Mucosa of descending colon (tissue), 3 donors: ENCODE results near the gene CXXC5. TPM values are rescaled to one million over a fixed set of nuclear protein-coding genes. Genes with fewer than 3 reads are reported as not detected.

Experiments
- ATAC-seq: fragments of 200-7000 bp; cut with Tn5 transposase; one replicate; pipeline ENCODE4 v1.9.1; 2020; ENCODE audit warnings: mild to moderate bottlenecking, moderate library complexity
- DNase-seq, 3 donors: peaks; one replicate each; pipeline ENCODE4 v3.0.0-alpha.2; 2020
- H3K36me3 ChIP-seq: fragments of 200-600 bp; one replicate; pipeline ENCODE4 v1.8.0; 2021; ENCODE audit warnings: low read depth, mild to moderate bottlenecking
- H3K4me1 ChIP-seq: fragments of 200-600 bp; one replicate; pipeline ENCODE4 v1.8.0; 2021; ENCODE audit warnings: low read depth, mild to moderate bottlenecking
- H3K4me3 ChIP-seq: fragments of 200-600 bp; one replicate; pipeline ENCODE4 v1.8.0; 2021; ENCODE audit warnings: mild to moderate bottlenecking
- H3K9me3 ChIP-seq: fragments of 200-600 bp; one replicate; pipeline ENCODE4 v1.8.0; 2021; ENCODE audit warnings: mild to moderate bottlenecking
- intact Hi-C, 2 donors: fragments of 100-400 bp; cut with DNase I in 1 of 2; cut with micrococcal nuclease in 1 of 2; formaldehyde crosslinking; loops; one replicate each; pipeline versions ENCODE4 v1.11.0 to v1.11.1; 2022; cut with DNase I, micrococcal nuclease
- total RNA-seq, 3 donors: library from RNA; stranded (reverse); fragmentation: NEBNext Ultra II Directional in 2 of 3; extraction: Animal tissue kit (Norgen Biotek cat#: 25700) in 2 of 3; gene quantifications; one replicate each; pipeline versions ENCODE4 v1.2.1 to v1.2.4, GENCODE V29; 2021 to 2023
- TF ChIP-seq, protein P1 (sequence below): fragments of 200-600 bp; IDR thresholded peaks from one replicate; pipeline ENCODE4 v1.8.0; 2022; ENCODE audit warnings: antibody characterized with exemption, mild to moderate bottlenecking
- donor health status: DM: no; HTN: no; CAD: no; lungs with moderate emphysema.
- donor health status: DM: no; HTN: no; CAD: no.
- donor health status: DM: no; HTN: yes; CAD: no.

CXXC5 gene
- total RNA-seq, 3 donors from 2014 or later: 28.1 to 31.0 (median 28.3) TPM

GRCh38 chr5:139701056-139701741 is 53.0 kb downstream of the CXXC5 start:
- intact Hi-C loops: no loop called here
- Histone ChIP-seq H3K9me3 (no peaks in the 10 kb centered on the region), H3K36me3 (no peaks in the 10 kb centered on the region), H3K4me1 (peaks cover 20% of the 10 kb centered on the region), H3K4me3 (no peak overlapping the region)
- peak; percentile 33 for ATAC-seq
- peak in 2 of 3 donors; percentile 57 to 58 for DNase-seq
- TF ChIP-seq, protein P1, sequence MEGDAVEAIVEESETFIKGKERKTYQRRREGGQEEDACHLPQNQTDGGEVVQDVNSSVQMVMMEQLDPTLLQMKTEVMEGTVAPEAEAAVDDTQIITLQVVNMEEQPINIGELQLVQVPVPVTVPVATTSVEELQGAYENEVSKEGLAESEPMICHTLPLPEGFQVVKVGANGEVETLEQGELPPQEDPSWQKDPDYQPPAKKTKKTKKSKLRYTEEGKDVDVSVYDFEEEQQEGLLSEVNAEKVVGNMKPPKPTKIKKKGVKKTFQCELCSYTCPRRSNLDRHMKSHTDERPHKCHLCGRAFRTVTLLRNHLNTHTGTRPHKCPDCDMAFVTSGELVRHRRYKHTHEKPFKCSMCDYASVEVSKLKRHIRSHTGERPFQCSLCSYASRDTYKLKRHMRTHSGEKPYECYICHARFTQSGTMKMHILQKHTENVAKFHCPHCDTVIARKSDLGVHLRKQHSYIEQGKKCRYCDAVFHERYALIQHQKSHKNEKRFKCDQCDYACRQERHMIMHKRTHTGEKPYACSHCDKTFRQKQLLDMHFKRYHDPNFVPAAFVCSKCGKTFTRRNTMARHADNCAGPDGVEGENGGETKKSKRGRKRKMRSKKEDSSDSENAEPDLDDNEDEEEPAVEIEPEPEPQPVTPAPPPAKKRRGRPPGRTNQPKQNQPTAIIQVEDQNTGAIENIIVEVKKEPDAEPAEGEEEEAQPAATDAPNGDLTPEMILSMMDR: no peak

- peaks cover 17% of the 10 kb centered on the region for H3K4me1 ChIP-seq
- TF ChIP-seq, protein P1: no peak
- no peaks in the 10 kb centered on the region for H3K9me3 ChIP-seq
- intact Hi-C loops: no loop called here
- DNase-seq (no peak), ATAC-seq (no peak)
- no peaks in the 10 kb centered on the region for H3K36me3 ChIP-seq
- H3K4me3 ChIP-seq: no peak overlapping the region
These were observed 54.4 kb downstream of the CXXC5 start for GRCh38 chr5:139702548-139702947.

- no peaks in the 10 kb centered on the region for H3K9me3 ChIP-seq
- no peaks in the 10 kb centered on the region for H3K36me3 ChIP-seq
- TF ChIP-seq, protein P1: no peak
- H3K4me3 ChIP-seq: no peak overlapping the region
- DNase-seq (no peak), ATAC-seq (no peak)
- intact Hi-C loops: no loop called here
- H3K4me1 ChIP-seq: peaks cover 23% of the 10 kb centered on the region
These were observed 56.6 kb downstream of the CXXC5 start for GRCh38 chr5:139704748-139705147.

DNA sequence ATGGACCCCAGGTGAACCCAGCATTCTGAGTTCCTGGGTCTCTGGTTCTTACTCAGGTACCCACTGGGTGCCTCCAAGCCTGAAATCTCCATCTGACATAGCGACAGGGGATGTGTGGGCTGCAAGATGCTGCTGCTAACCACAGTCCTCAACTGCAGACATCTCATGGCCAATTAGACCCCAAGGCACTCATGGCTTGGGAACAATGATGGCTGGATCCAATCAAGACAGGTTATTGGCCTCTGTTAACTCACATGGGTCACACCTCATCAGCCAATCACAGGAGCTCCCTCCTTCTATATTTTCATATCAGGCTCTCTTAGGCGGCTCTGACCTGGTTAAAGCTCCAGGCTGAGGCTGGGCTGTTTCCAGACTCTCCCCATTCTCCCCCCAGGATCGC is 57.0 kb downstream of the CXXC5 start:
- no peak for DNase-seq
- no peak for ATAC-seq
- peaks cover 26% of the 10 kb centered on the region for H3K4me1 ChIP-seq
- TF ChIP-seq, protein P1: no peak
- no peaks in the 10 kb centered on the region for H3K36me3 ChIP-seq
- H3K9me3 ChIP-seq: no peaks in the 10 kb centered on the region
- intact Hi-C loops: no loop called here
- H3K4me3 ChIP-seq: no peak overlapping the region

GRCh38 chr5:139705655-139706587 is 57.8 kb downstream of the CXXC5 start:
- TF ChIP-seq, protein P1: no peak
- H3K9me3 ChIP-seq: no peaks in the 10 kb centered on the region
- ATAC-seq (no peak), DNase-seq (no peak)
- H3K4me1 ChIP-seq: peaks cover 26% of the 10 kb centered on the region
- H3K4me3 ChIP-seq: no peak overlapping the region
- H3K36me3 ChIP-seq: no peaks in the 10 kb centered on the region
- intact Hi-C loops: no loop called here
